EH (cell line): Measurements from ENCODE around the gene NF1.

ENCODE experiments used
- DNase-seq: peaks from one replicate; pipeline ENCODE4 v3.0.0-alpha.2; 2015; ENCODE audit warnings: low read depth

Gene NF1

DNA sequence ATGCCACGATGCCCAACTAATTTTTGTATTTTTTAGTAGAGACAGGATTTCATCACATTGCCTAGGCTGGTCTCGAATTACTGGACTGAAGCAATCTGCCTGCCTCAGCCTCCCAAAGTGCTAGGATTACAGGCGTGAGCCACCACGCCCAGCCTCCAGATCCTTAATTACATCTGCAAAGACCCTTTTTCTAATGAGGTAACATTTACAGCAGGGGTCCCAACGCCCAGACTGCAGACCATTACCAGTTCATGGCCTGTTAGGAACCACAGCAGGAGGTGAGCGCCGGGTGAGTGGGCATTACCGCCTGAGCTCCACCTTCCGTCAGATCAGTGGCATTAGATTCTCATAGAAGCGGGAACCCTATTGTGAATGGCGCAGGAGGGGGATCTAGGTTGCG, 292.7 kb downstream of the NF1 start:
- DNase-seq = no peak

DNA sequence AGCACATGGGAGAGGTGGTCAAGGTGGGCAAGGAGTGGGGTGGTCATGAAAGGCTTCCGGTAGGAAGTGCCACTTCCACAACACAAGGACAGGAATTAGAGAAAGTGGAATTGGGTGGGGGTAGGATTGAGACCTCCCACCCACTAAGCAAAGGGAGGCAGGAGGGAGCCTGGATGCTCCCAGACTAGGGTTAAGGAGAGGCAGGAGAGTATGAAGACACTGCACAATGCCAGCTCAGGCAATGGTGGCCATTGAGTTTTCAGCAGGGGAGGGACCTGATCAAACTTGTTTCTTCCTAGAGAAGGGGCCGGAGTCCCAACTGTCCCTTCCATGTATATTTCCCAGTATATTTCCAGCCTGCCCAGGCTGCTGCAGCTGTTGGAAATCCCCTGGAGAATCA, 293.6 kb downstream of the NF1 start:
- no peak for DNase-seq

DNA sequence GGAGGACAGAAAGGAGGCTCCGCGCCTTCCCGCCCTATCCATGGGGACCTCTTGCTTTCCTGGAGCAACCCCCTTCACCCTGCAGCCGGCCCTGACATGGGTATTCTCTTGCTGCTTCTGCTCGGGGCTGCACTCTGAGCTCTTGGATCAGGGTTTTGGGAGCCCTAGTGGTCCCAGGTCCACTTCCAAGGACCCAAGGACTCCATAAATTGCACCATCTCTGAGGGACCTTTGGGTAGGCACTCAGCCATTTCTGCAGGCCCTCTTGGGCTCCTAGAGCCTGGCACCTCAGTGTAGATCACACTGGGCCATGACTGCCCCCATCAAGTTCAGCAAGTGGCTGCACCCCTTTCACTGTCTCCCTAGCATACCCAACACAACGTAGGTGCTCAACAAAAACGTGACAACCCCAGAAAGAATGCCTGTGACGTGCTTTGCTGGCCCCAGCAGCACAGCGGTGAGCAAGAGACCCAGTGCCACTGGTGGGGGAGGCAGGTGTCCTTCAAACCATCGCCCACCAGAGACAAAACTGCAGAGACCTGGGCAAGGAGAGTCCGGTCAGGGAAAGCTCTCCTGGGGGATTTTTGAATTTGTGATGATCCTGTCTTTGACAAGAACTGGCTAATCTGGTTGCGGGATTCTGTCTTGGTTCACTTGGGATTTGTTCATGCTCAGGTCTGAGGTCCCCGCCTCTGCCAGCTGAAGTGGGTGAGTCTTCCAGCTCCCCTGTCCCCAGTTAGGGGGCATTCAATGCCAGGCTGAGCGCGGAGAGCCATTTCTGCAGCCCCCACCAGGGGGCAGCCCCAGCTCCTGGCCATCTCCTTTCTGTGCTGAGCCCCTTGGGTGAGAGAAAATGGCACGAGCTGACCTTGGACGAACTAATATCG, 294.2 kb downstream of the NF1 start:
- DNase-seq = peak; percentile 30

DNA sequence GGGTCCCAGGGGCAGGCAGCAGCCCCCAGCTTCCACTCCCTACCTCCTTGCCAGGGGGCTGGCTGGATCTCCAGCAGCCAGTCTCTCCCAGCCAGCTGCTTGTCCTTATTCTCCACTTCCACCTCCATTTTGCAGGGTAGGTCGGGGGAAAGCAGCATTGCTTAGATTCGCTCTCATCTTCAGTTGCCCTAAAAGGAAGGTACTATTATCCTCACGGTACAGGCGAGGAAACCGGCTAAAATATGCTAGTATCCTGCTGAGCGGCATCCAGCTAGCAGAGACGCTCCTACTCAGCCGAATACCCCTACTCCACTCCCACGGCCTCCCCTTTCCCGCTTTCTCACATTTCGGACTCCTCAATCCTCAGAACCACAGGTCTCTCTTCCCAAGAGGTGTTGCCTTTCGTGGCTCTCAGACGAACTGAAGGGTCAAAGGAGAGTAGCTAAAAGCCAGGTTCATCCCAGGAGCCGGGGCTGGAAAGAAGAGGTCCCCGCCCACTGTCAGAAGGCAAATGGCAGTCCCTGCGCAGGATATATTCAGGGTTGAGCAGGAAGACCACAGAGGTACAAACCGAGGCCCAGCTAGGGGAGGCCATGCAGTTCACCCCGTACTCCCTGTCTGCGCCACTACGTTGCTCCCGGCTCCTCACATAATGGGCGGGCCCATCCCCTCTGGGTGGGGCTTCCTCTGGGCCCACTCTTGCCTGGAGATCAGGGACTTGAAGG, 295.0 kb downstream of the NF1 start:
- no peak for DNase-seq

DNA sequence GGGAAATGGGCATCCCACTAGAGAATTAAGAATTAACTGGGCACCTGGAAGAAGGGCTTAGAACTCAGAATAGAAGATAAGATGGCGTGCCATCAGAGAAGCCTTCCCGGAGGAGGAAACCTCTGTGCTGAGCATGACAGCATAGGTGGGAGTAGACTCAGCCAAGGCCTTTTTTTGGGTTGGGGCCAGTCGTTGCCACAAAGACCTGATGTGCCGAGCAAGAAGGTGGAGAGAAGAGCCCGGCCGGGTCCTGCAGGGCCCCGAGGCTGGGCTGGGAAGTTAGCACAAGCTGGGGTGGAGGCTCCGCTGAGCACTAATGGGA, 295.6 kb downstream of the NF1 start:
- DNase-seq = no peak

DNA sequence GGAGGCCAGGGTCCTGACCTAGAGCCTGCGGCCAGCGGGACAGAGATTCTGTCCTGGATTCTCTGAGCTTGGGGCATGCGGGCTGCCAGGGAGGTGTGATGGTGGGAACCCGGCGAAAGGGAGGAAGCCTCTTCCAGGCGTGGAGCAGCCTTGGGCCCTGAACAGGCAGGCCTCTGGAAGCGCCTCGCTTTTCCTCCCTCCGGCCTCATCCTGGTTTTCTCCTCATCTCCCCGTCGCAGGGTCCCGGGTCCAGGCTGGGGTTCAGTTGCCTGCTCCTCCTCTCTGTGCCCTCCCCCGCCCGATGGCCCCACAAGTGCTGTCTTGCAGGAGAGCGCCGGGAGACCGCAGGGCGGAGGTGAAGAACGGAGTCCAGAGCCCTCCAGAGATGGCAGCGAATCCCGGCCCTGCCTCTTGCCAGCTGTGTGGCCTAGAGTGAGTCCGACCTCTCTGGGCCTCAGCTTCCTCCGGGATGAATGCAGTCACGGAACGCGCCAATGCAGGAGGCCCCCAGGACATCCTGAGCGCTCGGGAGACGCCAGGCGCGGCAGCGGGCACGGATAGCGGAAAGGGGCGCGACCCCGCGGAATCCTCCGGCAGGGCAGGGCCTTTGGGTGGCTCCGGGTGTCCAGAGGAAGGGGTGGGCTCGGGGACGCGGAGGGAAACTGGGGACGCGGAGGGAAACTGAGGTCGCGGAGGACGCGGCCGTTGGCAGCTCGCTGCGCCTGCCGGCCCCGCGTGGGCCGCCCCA, 296.1 kb downstream of the NF1 start:
- no peak for DNase-seq

DNA sequence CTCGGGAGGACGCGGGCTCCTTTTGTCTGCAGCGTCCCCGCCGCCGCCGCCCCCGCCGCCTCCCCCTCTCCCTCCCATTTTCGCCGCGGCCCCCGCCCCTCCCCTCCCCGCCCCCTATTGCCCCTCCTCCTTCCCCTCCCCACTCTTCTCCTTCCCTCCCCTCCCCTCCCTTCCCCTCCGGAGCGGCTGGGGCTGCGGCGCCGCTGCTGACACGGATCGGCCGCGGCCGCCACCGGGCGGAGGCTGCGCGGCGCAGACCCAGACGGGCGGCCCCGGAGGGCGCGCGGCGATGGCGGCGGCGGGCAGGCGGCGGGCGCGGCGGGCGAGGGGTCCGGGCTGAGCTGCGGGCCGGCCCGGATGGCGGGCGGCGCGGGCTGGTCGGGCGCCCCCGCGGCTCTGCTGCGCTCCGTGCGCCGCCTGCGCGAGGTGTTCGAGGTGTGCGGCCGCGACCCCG, 296.7 kb downstream of the NF1 start, which contains the start of gene RAB11FIP4:
Gene RAB11FIP4, plus strand, starts transcription at position 180 of the 454 bp plus-strand sequence. Its CDS starts 178 bp downstream, at position 358.
- DNase-seq = peak; percentile 20

DNA sequence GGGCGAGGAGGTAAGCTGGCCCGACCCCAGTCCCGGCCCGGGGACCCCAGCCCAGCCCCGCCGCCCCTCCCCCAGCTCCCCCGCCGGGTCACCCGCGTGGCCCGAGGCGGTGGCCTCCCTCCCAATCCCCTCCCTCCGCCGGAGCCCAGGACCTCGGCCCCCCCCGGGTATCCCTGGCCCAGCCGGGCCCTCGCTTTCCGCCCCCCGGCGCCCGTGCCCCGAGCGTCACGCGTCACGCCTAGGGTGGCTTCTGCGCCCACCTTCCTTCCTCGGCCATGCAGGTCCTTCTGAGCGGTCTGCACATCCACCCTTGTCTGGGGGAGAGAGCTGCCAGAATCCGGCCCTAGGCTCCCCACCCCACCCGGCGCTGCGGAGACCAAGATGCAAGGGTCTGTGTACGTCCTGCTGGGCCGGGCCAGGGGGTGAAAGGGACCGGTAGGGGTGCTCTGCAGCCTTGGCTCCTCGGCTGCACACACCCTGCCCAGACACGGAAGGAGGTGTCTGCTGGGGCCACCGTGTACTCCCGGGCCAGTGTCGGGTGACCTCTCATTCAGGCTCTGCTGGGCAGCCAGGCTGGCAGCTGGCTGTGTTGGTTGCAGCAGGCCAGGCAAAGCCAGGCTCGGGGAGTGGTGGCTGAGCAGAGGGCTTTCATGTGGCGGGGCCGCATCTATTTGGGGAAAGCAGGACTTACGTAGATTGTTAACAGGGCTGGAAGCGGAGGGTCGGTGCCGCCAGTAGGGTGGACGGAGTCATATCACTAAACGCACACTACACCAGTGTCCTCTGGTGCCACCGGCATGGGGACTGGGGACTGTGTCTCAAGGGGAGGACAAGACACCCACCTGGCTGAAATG, 297.5 kb downstream of the NF1 start:
- DNase-seq = no peak

DNA sequence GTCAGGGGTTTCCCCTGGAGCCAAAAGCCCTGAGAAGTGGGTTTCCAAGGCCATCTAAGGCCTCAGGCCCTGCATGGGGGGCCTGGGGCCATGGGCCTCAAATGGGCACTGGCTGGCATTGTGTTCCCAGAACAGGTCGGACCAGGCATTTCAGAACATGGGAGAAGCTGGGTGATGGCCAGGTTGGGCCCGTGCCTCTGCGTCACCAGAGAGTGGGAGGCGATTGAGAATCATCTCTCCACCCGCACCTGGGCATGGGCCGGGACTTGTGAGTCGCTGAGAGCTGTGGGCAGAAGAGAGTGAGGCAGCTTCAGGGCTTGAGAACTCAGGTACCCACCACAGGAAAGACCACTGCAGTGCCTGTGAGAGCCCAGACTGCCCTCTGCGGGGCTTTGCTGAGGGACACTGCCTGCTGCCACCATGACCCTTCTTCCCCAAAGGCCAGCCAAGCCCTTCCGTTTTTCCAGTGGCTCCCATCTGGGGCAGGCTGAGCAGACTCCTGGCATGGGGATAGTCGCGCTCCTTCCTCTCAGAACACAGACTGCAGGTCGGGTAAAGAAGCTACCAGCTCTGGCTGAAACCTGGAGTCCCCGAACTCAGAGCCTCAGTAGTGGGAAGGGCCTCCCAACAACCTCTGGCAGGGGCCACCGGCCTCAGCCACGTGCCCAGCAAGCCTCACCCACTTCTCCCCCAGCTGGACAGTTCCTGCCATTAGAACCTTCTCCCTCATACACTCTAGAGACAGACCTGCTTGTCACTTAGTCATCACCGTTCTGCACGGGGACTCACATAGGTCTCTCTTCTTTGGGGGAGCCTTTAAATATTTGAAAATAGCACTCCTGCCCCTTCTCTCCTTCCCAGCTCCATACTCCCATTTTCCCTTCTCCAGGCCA, 298.3 kb downstream of the NF1 start:
- no peak for DNase-seq

DNA sequence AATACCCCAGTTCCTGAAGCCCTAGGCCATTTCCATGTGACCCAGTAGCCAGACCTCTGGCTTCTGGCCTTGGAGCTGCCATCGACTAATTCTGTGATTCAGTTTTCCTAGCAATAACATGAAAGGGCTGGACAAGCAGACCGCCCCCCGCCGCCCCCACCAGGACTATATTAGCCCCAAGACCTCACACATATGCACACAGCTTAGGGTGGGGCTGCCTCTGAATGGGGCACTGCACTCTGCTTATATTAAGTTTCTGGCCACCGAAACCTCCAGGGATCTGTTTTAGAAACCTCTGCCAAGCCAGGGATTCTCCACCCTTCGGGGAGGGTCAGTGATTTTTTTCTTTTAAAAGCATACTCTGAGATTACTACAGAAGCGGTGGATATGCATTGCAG, 299.0 kb downstream of the NF1 start:
- no peak for DNase-seq

DNA sequence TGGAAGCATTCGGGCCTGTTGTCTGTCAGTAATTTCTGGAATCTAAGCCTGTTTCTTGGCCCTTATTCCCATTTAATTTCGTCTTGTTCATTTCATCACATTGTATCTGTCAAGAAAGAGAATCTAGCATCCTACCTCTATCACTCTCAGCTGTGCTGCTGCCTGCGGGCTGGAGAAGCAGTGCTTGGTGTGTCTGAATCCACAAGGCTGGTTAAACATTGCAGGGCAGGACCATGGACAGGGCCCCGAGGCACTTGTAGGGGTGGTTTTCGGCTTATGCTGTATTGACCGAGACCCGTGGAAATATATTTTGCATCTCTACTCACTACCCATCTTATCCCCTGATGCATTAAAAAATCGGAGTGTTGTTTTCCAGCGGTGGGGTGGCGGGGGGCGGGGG, 299.8 kb downstream of the NF1 start:
- peak; percentile 79 for DNase-seq

DNA sequence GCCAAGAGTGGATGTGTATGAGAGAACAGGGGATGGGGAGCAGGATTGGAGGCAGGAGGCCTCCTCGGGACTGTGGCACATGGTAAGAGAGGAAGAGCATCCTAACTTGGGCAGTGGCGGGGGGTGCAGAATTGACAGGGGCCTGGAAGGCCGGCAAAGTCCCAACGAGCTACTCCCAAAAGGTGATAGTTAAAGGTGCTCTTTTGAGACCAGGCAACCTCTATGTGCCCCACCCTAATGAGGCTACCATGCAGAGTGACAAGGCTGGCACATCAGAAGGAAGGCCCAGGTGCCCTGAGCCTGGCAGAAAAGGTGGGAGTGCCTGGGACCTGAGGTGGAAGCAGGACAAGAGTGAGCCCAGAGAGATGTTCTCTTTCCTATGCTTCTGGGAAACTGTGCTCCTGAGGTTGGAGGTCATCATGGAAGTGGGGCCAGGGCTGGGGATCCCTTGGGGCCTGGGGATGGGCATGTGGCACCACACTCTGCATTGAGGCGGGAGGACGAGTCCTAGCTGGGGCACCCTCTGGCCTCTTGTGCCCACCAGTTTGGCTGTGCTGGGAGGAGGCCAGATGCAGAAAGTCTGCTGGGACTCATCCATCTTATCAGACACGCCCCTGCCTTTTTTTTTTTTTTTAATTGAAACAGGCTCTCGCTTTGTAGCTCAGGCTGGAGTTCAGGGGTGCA, 302.6 kb downstream of the NF1 start:
- DNase-seq = no peak

DNA sequence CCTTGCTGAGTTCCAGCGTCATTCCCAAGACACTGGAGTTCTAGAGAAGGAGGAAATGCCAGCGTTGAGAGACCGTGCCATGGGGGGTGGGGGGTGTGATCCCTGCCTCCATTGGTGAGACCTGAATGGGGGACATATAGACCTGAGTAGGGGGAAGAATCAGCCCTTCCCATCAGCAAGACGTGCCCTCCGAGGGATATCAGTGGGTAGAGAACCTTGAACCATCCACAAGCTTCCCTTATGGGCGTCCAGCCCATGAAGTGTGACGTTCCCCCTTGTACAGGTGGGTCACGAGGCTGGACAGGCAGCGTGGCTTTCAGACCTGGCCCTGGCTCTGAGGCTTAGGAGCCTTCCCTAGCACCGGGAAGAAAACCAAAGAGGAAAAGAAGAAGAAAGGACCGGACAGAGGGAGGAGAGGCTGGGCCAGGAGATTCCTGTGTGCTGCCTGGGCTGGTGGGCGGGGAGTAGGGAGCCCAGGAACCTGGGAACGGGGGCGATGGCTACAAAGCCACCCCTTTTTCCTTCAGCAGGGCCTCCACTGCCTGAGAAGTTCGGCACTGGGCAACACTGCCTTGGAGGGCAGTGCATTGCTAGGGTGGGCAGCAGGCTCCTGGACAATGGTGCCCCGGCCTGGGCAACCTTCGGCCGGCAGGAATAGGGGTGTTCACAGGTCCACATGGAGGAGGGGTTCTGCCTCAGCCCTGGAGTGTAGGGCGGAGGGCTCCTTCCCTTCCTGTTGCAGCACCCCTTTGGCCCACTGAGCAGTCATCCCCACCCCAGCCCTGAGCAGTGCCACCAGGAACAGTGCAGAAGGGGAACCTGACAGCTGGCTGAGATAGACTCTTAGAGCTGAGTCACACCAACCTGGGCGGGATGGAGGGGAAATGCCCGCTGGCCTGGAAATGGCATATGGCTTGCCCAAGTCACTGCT, 303.9 kb downstream of the NF1 start:
- DNase-seq = no peak

DNA sequence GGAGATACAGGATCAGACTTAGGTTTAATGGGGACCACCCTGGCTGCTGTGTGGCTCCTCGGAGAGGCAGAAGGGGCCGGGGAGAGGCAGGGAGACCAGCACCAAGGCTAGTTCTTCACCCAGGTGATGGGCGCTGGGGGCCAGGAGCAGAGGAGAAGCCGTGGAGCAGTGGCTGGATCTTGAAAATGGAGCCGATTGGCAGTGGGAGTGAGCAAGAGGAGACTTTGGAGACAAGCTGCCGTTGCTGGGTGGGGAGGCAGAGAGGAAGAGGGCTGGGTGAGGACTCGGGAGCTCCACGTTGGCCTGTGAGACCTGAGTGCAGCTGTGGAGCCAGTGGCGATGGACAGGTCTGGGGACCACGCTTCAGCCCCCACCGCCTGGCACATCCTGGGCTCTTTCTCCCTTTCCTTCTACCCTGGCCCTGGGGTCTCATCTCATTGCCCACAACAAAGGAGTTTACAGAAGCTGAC, 305.7 kb downstream of the NF1 start:
- DNase-seq = no peak

DNA sequence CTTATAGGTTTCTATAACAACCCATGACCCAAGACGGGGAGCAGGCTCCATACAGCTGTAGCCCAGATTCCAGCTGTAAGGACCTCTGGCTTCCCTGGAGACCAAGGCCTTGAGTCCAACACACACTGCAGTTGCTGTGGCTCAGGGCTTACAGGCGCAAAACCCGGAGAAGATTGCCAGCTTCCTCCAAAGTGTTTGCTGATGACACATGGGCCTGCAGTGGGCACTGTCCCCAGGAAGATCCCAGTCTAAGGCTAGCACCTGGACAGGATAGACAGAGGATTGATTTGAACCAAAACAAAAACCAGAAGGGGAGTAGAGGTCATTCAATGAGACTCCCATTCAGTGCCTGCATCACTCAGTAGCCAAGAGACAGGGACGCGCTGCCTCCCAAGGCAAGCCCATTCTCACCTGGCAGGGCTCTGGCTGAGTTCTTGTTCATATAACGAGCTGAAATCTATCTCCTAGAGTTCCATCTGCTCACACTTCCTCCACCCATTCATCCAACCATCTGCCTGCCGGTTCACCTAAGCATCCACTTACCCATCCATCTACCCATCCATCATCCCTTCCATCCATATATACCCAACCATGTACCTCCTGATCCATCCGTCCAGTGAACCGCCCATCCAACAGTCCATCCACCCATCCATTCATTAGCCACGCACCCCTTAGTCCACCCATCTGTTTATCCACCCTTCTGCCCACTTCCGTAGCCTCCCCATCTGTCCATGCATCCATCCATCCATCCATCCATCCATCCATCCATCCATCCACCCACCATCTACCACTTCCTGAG, 306.9 kb downstream of the NF1 start:
- no peak for DNase-seq

DNA sequence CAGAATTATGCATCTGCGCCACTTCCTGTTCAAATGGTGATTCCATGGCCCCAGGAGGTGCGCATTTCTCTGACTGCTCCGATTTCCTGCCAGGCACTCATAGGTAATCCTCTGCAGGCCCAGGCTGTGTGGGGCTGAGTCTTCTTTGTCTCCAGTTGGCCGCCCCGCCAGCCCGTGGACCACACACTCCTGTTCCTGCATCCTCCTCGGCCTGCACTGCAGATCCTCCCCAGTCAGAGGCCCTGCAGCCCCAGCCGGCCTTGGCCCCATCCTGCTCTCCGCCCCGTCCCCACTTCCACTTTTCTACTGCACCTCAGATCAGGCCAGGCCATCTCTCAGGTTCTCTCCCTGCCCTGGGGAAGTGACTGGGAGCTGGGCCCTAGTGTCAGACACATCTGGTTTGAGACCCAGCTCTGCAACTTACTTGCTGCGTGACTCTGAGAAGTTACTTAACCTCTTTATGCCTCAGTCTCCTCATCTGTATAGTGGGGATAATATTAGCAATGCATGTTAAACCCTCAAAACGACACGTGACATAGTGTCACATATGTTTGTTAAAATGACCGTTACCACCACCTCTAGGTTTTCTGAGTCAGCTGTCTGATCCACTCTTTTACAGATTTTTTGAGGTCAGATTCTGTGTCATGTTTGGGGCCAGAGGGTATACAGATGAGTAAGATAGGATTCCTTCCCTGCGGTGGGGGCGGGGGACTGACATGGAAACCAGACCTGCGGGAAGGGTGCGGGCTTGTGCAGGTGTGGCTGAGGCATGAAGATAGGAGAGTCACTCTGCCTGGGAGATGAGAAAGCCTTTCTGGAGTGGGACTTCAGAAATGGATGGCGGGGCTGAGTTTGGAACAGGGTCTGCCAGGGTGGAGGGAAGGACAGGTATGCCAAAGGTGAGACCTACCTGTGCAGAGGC, 309.5 kb downstream of the NF1 start:
- DNase-seq = no peak

DNA sequence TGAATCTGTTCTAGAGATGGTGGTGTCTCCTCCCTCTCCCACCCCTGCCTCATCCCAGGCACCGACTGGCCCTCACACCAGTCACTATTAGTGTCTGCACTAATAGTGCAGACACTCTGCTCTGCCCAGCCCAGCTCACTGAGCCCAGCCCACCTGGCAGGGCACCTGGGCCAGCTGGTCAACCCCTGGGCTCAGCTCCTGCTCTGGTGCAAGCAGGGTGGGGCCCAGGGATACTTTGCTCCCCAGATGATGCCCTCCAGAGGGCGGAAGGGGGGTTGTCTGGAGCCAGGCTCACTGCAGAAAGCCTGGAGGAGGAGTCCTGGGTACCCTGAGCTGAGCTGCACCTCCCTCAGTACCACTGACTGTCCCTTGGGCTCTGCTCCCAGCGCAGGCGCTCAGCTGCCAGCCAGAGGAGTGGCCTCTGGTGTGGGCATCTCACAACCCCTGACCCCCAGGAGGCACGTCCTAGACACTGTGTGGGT, 311.2 kb downstream of the NF1 start:
- DNase-seq = no peak
